Measurements from ENCODE around the gene HSPD1. TPM values are rescaled to one million over a fixed set of nuclear protein-coding genes. Genes with fewer than 3 reads are reported as not detected.

Gene HSPD1
- total and polyA plus RNA-seq, 7 donors = 167 to 468 (median 205) TPM

DNA sequence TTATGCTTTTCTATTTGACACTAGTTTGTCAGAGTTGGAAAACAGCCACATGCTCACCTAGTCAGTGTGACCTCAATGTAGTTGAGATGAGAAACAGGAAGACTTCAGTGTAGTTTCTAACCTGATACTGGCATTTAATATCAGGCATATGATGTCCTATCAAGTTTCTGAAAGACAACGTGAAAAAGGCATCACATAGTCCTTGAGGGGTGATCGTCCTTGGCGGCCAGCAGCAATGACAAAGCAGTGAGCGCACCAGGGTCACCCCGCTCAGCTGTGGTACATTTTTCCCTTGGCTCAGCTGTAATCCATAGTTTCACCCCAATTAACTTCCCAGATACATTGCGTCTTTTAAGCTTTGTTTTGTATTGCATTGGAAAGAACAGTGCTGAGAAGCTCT is 4.9 kb upstream of the HSPD1 start:
- peaks cover 6 to 56% of the 10 kb centered on the region in 2 donors for H3K36me3 ChIP-seq (ENCODE audit: insufficient read depth in 1 of 2, low read depth in 1 of 2)
- no peak for ATAC-seq

GRCh38 chr2:197504000-197504399 is 4.4 kb upstream of the HSPD1 start:
- ATAC-seq (no peak), DNase-seq (no peak)
- WGBS, 3 donors = 82 to 97% (median 93%) methylated on average over 2 of the region's 2 CpGs
- peaks cover 18% of the 10 kb centered on the region for H3K4me1 ChIP-seq
- intact Hi-C loops (cut with DNase I) = no loop called here
- peaks cover 6 to 51% of the 10 kb centered on the region in 2 donors for H3K36me3 ChIP-seq (ENCODE audit: insufficient read depth in 1 of 2, low read depth in 1 of 2)
- H3K27ac ChIP-seq = no peak overlapping the region
- no peaks in the 10 kb centered on the region for H3K9me3 ChIP-seq
- no peak overlapping the region for H3K4me3 ChIP-seq
- no peaks in the 10 kb centered on the region for H3K27me3 ChIP-seq (ENCODE audit: insufficient read depth in 3 of 3, low read length in 2 of 3)
- TF ChIP-seq, protein P1, sequence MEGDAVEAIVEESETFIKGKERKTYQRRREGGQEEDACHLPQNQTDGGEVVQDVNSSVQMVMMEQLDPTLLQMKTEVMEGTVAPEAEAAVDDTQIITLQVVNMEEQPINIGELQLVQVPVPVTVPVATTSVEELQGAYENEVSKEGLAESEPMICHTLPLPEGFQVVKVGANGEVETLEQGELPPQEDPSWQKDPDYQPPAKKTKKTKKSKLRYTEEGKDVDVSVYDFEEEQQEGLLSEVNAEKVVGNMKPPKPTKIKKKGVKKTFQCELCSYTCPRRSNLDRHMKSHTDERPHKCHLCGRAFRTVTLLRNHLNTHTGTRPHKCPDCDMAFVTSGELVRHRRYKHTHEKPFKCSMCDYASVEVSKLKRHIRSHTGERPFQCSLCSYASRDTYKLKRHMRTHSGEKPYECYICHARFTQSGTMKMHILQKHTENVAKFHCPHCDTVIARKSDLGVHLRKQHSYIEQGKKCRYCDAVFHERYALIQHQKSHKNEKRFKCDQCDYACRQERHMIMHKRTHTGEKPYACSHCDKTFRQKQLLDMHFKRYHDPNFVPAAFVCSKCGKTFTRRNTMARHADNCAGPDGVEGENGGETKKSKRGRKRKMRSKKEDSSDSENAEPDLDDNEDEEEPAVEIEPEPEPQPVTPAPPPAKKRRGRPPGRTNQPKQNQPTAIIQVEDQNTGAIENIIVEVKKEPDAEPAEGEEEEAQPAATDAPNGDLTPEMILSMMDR (IDR thresholded peaks at IDR 0.05) = no peak

More for the DNA sequence above, 4.9 kb upstream of the HSPD1 start:
- Histone ChIP-seq H3K27me3 (ENCODE audit: insufficient read depth in 3 of 3, low read length in 2 of 3) (no peaks in the 10 kb centered on the region), H3K27ac (no peak overlapping the region), H3K4me3 (no peak overlapping the region), H3K9me3 (no peaks in the 10 kb centered on the region), H3K4me1 (peaks cover 18% of the 10 kb centered on the region)
- TF ChIP-seq, protein P1 (IDR thresholded peaks at IDR 0.05) = no peak
- no peak for DNase-seq
- 73 to 85% (median 76%) methylated on average over 6 of the region's 6 CpGs for WGBS, 3 donors
- intact Hi-C loops (cut with DNase I) = no loop called here

- WGBS, 3 donors = 65 to 78% (median 71%) methylated on average over 4 of the region's 4 CpGs
- intact Hi-C loops (cut with DNase I) = no loop called here
These were observed 3.0 kb upstream of the HSPD1 start for GRCh38 chr2:197502685-197503084.

DNA sequence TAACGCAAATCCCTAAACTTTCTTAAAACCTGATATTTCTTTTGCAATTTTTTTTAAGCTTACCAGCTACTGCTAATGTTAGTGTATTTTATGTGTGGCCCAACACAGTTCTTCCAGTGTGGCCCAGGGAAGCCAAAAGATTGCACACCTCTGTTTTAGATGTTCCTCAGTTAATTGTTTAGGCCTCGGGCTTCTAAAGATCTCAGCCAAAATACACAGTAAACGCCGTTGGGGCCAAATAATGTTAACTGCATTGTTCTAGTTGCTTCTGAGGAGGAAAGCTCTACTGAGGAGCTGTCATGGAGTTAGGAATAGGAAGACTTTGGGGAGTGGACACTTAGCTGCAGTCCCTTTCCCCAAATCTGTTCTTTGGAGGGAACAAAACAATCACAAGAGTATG is 2.6 kb upstream of the HSPD1 start:
- intact Hi-C loops (cut with DNase I) = no loop called here
- Histone ChIP-seq H3K27me3 (ENCODE audit: insufficient read depth in 3 of 3, low read length in 2 of 3) (no peaks in the 10 kb centered on the region), H3K4me1 (peaks cover 34% of the 10 kb centered on the region), H3K4me3 (peak overlapping the region; percentile 89), H3K36me3 (ENCODE audit: insufficient read depth in 1 of 2, low read depth in 1 of 2) (peaks cover 6 to 60% of the 10 kb centered on the region in 2 donors), H3K9me3 (no peaks in the 10 kb centered on the region), H3K27ac (peak overlapping the region; percentile 97)
- 57 to 59% (median 59%) methylated on average over 4 of the region's 4 CpGs for WGBS, 3 donors
- TF ChIP-seq, protein P1 (IDR thresholded peaks at IDR 0.05) = no peak
- ATAC-seq = no peak
- DNase-seq = no peak

More at GRCh38 chr2:197502685-197503084, 3.0 kb upstream of the HSPD1 start:
- Histone ChIP-seq H3K27me3 (ENCODE audit: insufficient read depth in 3 of 3, low read length in 2 of 3) (no peaks in the 10 kb centered on the region), H3K4me3 (peak overlapping the region; percentile 89), H3K27ac (no peak overlapping the region), H3K36me3 (ENCODE audit: insufficient read depth in 1 of 2, low read depth in 1 of 2) (peaks cover 6 to 55% of the 10 kb centered on the region in 2 donors), H3K9me3 (no peaks in the 10 kb centered on the region), H3K4me1 (peaks cover 29% of the 10 kb centered on the region)
- TF ChIP-seq, protein P1 (IDR thresholded peaks at IDR 0.05) = no peak
- ATAC-seq = no peak
- DNase-seq = no peak
